SK-N-MC (cell line): Measurements from ENCODE around the gene AVEN.
"Not testable (repeated sequence)": the region's sequence is repeated elsewhere in the genome, so short reads cannot be mapped to it uniquely, and the experiment has no call there.

Experiments
- DNase-seq: peaks from one replicate; pipeline ENCODE4 v3.0.0-alpha.2; 2011; ENCODE audit warnings: low read depth, low spot score
- H3K27ac ChIP-seq: fragments of 200-600 bp; sonication (generic); 2 replicates; pipeline ENCODE4 v1.5.1; 2016; ENCODE audit warnings: mixed run types
- H3K36me3 ChIP-seq: fragments of 200-600 bp; sonication (generic); 2 replicates; pipeline ENCODE4 v1.6.1; 2017; ENCODE audit warnings: antibody characterized with exemption, low read length, mixed read lengths; ENCODE audit not compliant: insufficient read depth
- H3K4me3 ChIP-seq: fragments of 200-600 bp; sonication (generic); 2 replicates; pipeline ENCODE4 v1.5.1; 2016
- H3K9ac ChIP-seq: fragments of 200-600 bp; sonication (generic); 2 replicates; pipeline ENCODE4 v1.8.0; 2017; ENCODE audit warnings: mixed run types, mixed read lengths; ENCODE audit not compliant: insufficient read length
- H3K9me3 ChIP-seq: fragments of 200-600 bp; sonication (generic); 2 replicates; pipeline ENCODE4 v1.6.1; 2017; ENCODE audit warnings: low read depth, mild to moderate bottlenecking, antibody characterized with exemption, low read length, moderate library complexity, mixed read lengths
- EZH2 ChIP-seq: fragments of 200-600 bp; sonication (generic); IDR thresholded peaks from one replicate; pipeline ENCODE4 v1.6.1; 2017; ENCODE audit warnings: antibody characterized with exemption
- FOXP2 ChIP-seq: optimal IDR thresholded peaks from 2 replicates; pipeline ENCODE3; 2011; ENCODE audit warnings: mild to moderate bottlenecking, moderate library complexity; ENCODE audit not compliant: insufficient read depth; ENCODE audit errors: extremely low read length, control extremely low read depth
- POLR2AphosphoS5 ChIP-seq: IDR thresholded peaks from 2 replicates; pipeline ENCODE4 v1.6.1; 2012; ENCODE audit warnings: mild to moderate bottlenecking, low read depth, low read length, borderline replicate concordance

Gene AVEN

DNA sequence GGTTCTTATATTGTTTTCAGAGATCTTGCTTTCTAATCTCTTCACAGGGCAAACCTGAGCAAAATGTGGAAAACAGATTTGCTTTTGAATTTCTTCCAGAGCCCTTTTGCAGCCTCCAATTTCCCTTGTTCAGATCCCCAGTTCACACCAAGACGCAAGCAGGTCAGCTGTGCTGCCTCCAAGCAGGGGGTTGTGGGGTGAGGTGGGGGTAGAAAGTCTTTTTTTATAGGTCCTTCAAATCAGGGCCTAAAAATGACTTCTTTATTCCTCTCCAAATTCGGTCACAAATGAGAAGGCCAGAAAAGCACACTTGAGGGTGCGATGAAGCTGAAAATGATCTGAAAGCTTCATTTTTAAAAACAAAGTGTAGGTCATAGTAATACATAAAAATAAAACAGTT is 26.3 kb upstream of the AVEN start:
- Histone ChIP-seq H3K9me3 (no peaks in the 10 kb centered on the region), H3K27ac (no peak overlapping the region), H3K36me3 (no peaks in the 10 kb centered on the region), H3K9ac (no peak overlapping the region), H3K4me3 (no peak overlapping the region)
- DNase-seq, result no peak
- TF ChIP-seq EZH2, result no peak

GRCh38 chr15:34064438-34064837 is 25.4 kb upstream of the AVEN start:
- H3K9ac ChIP-seq, result no peak overlapping the region
- H3K36me3 ChIP-seq, result no peaks in the 10 kb centered on the region
- no peak overlapping the region for H3K4me3 ChIP-seq
- DNase-seq, result no peak
- H3K27ac ChIP-seq, result no peak overlapping the region
- no peaks in the 10 kb centered on the region for H3K9me3 ChIP-seq
- no peak for TF ChIP-seq POLR2AphosphoS5

- Histone ChIP-seq H3K9me3 (no peaks in the 10 kb centered on the region), H3K27ac (no peak overlapping the region), H3K9ac (no peak overlapping the region), H3K4me3 (no peak overlapping the region), H3K36me3 (no peaks in the 10 kb centered on the region)
- TF ChIP-seq POLR2AphosphoS5 (no peak), EZH2 (no peak), FOXP2 (no peak)
- DNase-seq, result no peak
These were observed 20.9 kb upstream of the AVEN start for GRCh38 chr15:34059946-34060345.

DNA sequence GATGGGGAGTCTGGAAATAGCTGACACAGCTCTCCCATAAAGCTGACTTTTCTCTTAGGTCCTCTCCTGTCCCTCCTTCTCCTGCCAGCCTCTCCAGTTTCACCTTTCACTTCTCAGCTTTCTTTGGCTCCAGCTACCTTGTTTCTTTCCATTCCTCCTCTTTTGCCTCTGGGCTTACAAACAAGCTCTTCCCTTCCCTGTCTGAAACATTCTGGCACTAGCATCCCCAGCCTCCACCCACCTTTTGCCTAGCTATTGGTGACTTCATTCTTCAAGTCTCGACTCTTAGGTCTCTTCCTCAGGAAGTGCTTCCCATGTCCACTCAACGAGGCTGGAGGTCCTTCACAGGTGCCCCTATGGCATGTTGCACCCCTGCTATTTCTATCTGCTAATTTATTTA is 20.5 kb upstream of the AVEN start:
- Histone ChIP-seq H3K27ac (no peak overlapping the region), H3K9ac (no peak overlapping the region), H3K9me3 (no peaks in the 10 kb centered on the region), H3K4me3 (no peak overlapping the region), H3K36me3 (no peaks in the 10 kb centered on the region)
- DNase-seq, result no peak
- TF ChIP-seq FOXP2, result no peak
- TF ChIP-seq POLR2AphosphoS5, result no peak
- TF ChIP-seq EZH2, result no peak

- no peak overlapping the region for H3K4me3 ChIP-seq
- no peaks in the 10 kb centered on the region for H3K9me3 ChIP-seq
- no peaks in the 10 kb centered on the region for H3K36me3 ChIP-seq
- no peak for TF ChIP-seq POLR2AphosphoS5
- no peak for TF ChIP-seq FOXP2
- TF ChIP-seq EZH2, result no peak
- no peak overlapping the region for H3K27ac ChIP-seq
- DNase-seq, result no peak
- no peak overlapping the region for H3K9ac ChIP-seq
These were observed 17.9 kb upstream of the AVEN start for GRCh38 chr15:34056911-34057310.

DNA sequence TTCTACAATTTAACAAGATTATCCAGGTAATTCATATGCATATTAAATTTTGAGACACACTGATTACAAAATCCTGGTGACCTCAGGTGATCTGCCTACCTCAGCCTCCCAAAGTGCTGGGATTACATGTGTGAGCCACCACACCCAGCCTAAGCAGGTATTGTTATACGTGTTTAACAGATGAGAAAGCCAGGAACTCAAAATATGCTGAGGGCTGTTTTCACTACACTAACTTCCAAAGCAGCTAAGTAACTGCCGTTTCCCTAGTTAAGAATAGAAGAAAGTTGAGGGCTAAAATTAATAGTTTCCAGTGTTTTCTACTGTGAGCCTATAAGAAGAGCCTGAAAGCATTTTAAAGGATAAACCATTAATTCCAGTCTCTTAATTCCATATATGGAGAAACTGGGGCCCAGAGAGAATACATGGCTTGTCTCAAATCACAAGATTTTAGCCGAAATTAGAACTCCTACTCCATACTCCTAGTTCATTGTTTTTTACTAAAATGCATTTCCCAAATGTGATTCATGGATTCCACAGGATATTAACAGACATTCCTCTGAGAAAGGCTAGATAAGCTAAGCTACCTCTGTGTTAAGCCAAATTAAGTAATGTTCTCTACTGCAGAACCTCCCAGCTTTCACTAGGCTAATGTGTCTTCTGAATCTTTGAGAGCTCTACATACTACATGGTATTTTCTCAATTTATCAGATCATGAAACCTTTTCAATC is 17.0 kb upstream of the AVEN start:
- no peak overlapping the region for H3K9ac ChIP-seq

GRCh38 chr15:34054081-34054707 is 15.2 kb upstream of the AVEN start:
- no peak for TF ChIP-seq EZH2
- TF ChIP-seq POLR2AphosphoS5, result no peak
- no peak for TF ChIP-seq FOXP2
- Histone ChIP-seq H3K4me3 (no peak overlapping the region), H3K9ac (no peak overlapping the region), H3K9me3 (no peaks in the 10 kb centered on the region), H3K27ac (no peak overlapping the region), H3K36me3 (no peaks in the 10 kb centered on the region)
- no peak for DNase-seq

More for the DNA sequence above, 17.0 kb upstream of the AVEN start:
- no peak overlapping the region for H3K4me3 ChIP-seq
- no peak for DNase-seq
- no peak for TF ChIP-seq POLR2AphosphoS5
- no peak for TF ChIP-seq FOXP2
- TF ChIP-seq EZH2, result no peak
- no peak overlapping the region for H3K27ac ChIP-seq
- no peaks in the 10 kb centered on the region for H3K9me3 ChIP-seq
- H3K36me3 ChIP-seq, result no peaks in the 10 kb centered on the region

- DNase-seq, H3K4me3 ChIP-seq, H3K9me3 ChIP-seq, H3K36me3 ChIP-seq, H3K27ac ChIP-seq, H3K9ac ChIP-seq: not testable (repeated sequence)
These were observed 11.4 kb upstream of the AVEN start for GRCh38 chr15:34050385-34050784.

DNA sequence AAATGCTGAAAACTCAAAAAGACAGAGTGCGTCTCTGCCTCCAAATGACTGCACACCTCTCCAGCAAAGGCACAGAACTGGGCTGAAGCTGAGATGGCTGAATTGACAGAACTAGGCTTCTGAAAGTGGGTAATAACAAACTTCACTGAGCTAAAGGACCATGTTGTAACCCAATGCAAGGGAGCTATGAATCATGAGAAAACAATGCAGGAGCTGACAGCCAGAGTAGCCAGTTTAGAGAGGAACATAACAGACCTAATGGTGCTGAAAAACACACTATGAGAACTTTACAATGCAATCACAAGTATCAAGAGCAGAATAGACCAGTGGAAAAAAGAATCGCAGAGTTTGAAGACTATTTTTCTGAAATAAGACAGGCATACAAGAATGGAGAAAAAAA is 10.1 kb upstream of the AVEN start:
- Histone ChIP-seq H3K4me3 (no peak overlapping the region), H3K27ac (no peak overlapping the region), H3K9ac (no peak overlapping the region), H3K36me3 (no peaks in the 10 kb centered on the region), H3K9me3 (no peaks in the 10 kb centered on the region)
- DNase-seq, result no peak
- no peak for TF ChIP-seq EZH2
- TF ChIP-seq FOXP2, result no peak
- TF ChIP-seq POLR2AphosphoS5, result no peak
